A673 (cell line): Measurements from ENCODE around the gene MRPL52.
"Not testable (repeated sequence)": the region's sequence is repeated elsewhere in the genome, so short reads cannot be mapped to it uniquely, and the experiment has no call there.

Experiments used
- CTCF ChIP-seq: fragments of 300-800, 200-600 bp; sonication (generic); conservative IDR thresholded peaks from 2 replicates; pipeline ENCODE4 v1.5.1; 2017; ENCODE audit warnings: low read depth, mild to moderate bottlenecking, antibody characterized with exemption, low read length, moderate library complexity, mixed read lengths
- EZH2 ChIP-seq: fragments of 200-600 bp; sonication (generic); IDR thresholded peaks from 2 replicates; pipeline ENCODE4 v1.6.1; 2017; ENCODE audit warnings: borderline replicate concordance, low read depth, mild to moderate bottlenecking, mixed read lengths, antibody characterized with exemption, low read length; ENCODE audit not compliant: poor library complexity, severe bottlenecking

- not testable (repeated sequence) for TF ChIP-seq CTCF, EZH2
These were observed 519 bp upstream of the MRPL52 start for GRCh38 chr14:22829076-22829660.
